22Rv1 (cell line): ENCODE results near the gene SPIC.

Experiments
- ZFX ChIP-seq: fragments of 450-650 bp; IDR thresholded peaks from 2 replicates; pipeline ENCODE4 v1.6.1; 2017; ENCODE audit warnings: antibody characterized with exemption, borderline replicate concordance
- TF ChIP-seq, protein P1 (sequence below): fragments of 450-650 bp; IDR thresholded peaks from 2 replicates; pipeline ENCODE4 v1.5.1; 2017; ENCODE audit warnings: mild to moderate bottlenecking

DNA sequence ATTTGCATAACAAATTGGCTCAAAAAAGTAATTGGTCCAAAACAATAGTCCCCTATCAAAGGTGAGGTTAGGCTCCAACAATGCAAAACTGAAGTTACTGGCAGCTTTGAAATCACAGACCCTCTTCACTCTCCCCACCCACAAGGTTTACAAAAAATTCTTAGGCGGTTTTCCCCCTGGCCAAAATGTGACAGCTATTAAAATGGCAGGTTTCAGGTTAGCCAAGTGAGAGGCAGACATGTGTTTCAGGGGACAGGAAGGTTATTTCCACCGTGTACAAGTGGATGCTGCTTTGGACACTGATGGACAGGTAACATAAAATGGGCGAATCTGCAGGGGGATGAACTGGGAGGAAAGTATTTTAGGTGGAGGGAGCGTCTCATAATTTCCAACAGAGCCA lies 888 bp upstream of the SPIC start:
- TF ChIP-seq, protein P1, sequence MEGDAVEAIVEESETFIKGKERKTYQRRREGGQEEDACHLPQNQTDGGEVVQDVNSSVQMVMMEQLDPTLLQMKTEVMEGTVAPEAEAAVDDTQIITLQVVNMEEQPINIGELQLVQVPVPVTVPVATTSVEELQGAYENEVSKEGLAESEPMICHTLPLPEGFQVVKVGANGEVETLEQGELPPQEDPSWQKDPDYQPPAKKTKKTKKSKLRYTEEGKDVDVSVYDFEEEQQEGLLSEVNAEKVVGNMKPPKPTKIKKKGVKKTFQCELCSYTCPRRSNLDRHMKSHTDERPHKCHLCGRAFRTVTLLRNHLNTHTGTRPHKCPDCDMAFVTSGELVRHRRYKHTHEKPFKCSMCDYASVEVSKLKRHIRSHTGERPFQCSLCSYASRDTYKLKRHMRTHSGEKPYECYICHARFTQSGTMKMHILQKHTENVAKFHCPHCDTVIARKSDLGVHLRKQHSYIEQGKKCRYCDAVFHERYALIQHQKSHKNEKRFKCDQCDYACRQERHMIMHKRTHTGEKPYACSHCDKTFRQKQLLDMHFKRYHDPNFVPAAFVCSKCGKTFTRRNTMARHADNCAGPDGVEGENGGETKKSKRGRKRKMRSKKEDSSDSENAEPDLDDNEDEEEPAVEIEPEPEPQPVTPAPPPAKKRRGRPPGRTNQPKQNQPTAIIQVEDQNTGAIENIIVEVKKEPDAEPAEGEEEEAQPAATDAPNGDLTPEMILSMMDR: no peak
- no peak for TF ChIP-seq ZFX
